HG02943 (cell line): ENCODE results near the gene RBBP8NL.
"Not testable (repeated sequence)": the region's sequence is repeated elsewhere in the genome, so short reads cannot be mapped to it uniquely, and the experiment has no call there.

Experiments
- ATAC-seq: cut with Tn5 transposase; IDR thresholded peaks from one replicate; pipeline ENCODE4 v1.9.1; 2021; ENCODE audit warnings: mild to moderate bottlenecking, low read depth, moderate library complexity; ENCODE audit not compliant: unreplicated experiment

The RBBP8NL gene

GRCh38 chr20:62446481-62446880 is 19.1 kb upstream of the RBBP8NL start:
- no peak for ATAC-seq

GRCh38 chr20:62445553-62446340 is 18.4 kb upstream of the RBBP8NL start:
- no peak for ATAC-seq

GRCh38 chr20:62444286-62444685 is 16.9 kb upstream of the RBBP8NL start:
- ATAC-seq = no peak

GRCh38 chr20:62441987-62442539 is 14.7 kb upstream of the RBBP8NL start:
- ATAC-seq = no peak

GRCh38 chr20:62439218-62439617 is 11.9 kb upstream of the RBBP8NL start:
- no peak for ATAC-seq

- no peak for ATAC-seq
These were observed 10.6 kb upstream of the RBBP8NL start for GRCh38 chr20:62437927-62438326.

GRCh38 chr20:62437496-62437895 is 10.2 kb upstream of the RBBP8NL start:
- ATAC-seq = no peak

GRCh38 chr20:62436692-62437091 is 9.4 kb upstream of the RBBP8NL start:
- ATAC-seq = no peak

- ATAC-seq = no peak
These were observed 6.5 kb upstream of the RBBP8NL start for GRCh38 chr20:62433658-62434497.

GRCh38 chr20:62430866-62431447 is 3.6 kb upstream of the RBBP8NL start:
- ATAC-seq = no peak

- ATAC-seq = no peak
These were observed 3.0 kb upstream of the RBBP8NL start for GRCh38 chr20:62430311-62430853.

- ATAC-seq = no peak
These were observed 2.3 kb upstream of the RBBP8NL start for GRCh38 chr20:62429455-62430310.

GRCh38 chr20:62428396-62429295 is 1.3 kb upstream of the RBBP8NL start:
- no peak for ATAC-seq

- no peak for ATAC-seq
These were observed 648 bp upstream of the RBBP8NL start for GRCh38 chr20:62428002-62428372.

GRCh38 chr20:62426699-62427131 is 624 bp downstream of the RBBP8NL start:
- ATAC-seq = no peak

- ATAC-seq = not testable (repeated sequence)
These were observed 1.3 kb downstream of the RBBP8NL start for GRCh38 chr20:62426059-62426348.

- ATAC-seq = no peak
These were observed 1.9 kb downstream of the RBBP8NL start for GRCh38 chr20:62425281-62426058.
